Neuron (in vitro differentiated cells): Measurements from ENCODE around the gene KIF20B.
"Not testable (repeated sequence)": the region's sequence is repeated elsewhere in the genome, so short reads cannot be mapped to it uniquely, and the experiment has no call there.

Experiments used
- H2AFZ ChIP-seq: one replicate; pipeline ENCODE4 v1.6.1; 2013; ENCODE audit warnings: low read depth, mild to moderate bottlenecking, inconsistent platforms, low read length, moderate library complexity
- H3K27me3 ChIP-seq: one replicate; pipeline ENCODE4 v1.6.1; 2013; ENCODE audit warnings: low read length; ENCODE audit not compliant: insufficient read depth
- H3K36me3 ChIP-seq: one replicate; pipeline ENCODE4 v1.6.1; 2013; ENCODE audit warnings: low read length; ENCODE audit not compliant: insufficient read depth
- H3K4me1 ChIP-seq: one replicate; pipeline ENCODE4 v1.6.1; 2013; ENCODE audit warnings: low read length; ENCODE audit not compliant: insufficient read depth
- H3K4me3 ChIP-seq: 2 replicates; pipeline ENCODE4 v1.5.1; 2013; ENCODE audit warnings: mild to moderate bottlenecking, low read length, moderate library complexity
- H3K9me3 ChIP-seq: one replicate; pipeline ENCODE4 v1.6.1; 2013; ENCODE audit warnings: low read length

KIF20B gene

DNA sequence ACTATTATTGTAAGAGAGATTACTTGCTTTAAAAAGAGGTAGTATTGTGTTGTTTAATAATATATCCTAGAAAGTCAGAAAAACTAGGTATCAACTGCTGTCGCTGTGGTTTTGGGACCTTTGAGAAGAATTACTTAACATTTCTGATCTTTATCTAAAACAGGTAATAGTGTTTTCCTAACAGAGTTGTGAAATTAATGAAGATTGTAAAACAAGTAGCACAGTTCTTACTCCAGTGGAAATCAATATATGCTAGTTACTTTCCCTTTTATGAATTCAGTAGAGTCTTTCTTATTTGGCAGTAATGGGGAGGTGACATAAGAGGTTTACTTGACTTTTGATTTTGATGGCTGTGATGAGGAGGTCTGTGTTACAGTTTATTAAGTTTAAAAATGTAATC, 58.1 kb downstream of the KIF20B start:
- no peaks in the 10 kb centered on the region for H3K27me3 ChIP-seq
- H2AFZ ChIP-seq = no peak overlapping the region
- no peaks in the 10 kb centered on the region for H3K4me1 ChIP-seq
- H3K9me3 ChIP-seq = peaks cover 3% of the 10 kb centered on the region
- no peak overlapping the region for H3K4me3 ChIP-seq
- peaks cover 60% of the 10 kb centered on the region for H3K36me3 ChIP-seq

DNA sequence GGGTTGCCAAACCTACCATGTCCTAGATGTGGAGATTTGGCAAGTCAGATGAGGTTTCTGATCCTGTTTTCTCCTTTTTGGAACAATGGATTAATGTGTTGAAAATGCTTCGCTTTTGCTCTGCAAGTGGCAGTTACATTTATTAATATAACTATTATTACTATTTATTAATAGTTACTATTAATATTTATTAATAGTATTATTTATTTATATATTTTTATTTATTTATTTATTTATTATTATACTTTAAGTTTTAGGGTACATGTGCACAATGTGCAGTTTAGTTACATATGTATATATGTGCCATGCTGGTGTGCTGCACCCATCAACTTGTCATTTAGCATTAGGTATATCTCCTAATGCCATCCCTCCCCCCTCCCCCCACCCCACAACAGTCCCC, 62.3 kb downstream of the KIF20B start:
- not testable (repeated sequence) for H3K4me1 ChIP-seq

GRCh38 chr10:89771684-89772083, 70.3 kb downstream of the KIF20B start:
- Histone ChIP-seq H3K27me3 (no peaks in the 10 kb centered on the region), H3K9me3 (peaks cover 6% of the 10 kb centered on the region), H3K4me3 (no peak overlapping the region), H2AFZ (no peak overlapping the region), H3K4me1 (no peaks in the 10 kb centered on the region), H3K36me3 (peaks cover 36% of the 10 kb centered on the region)

More for the DNA sequence above, 62.3 kb downstream of the KIF20B start:
- H3K9me3 ChIP-seq, H3K4me3 ChIP-seq, H2AFZ ChIP-seq, H3K27me3 ChIP-seq: not testable (repeated sequence)
- H3K36me3 ChIP-seq = peaks cover 46% of the 10 kb centered on the region

- Histone ChIP-seq H3K4me1 (no peaks in the 10 kb centered on the region), H2AFZ (no peak overlapping the region), H3K9me3 (peaks cover 6% of the 10 kb centered on the region), H3K4me3 (no peak overlapping the region), H3K27me3 (no peaks in the 10 kb centered on the region), H3K36me3 (peaks cover 36% of the 10 kb centered on the region)
Measured at GRCh38 chr10:89773081-89773480, 71.7 kb downstream of the KIF20B start.

GRCh38 chr10:89776665-89777064, 75.3 kb downstream of the KIF20B start:
- no peaks in the 10 kb centered on the region for H3K27me3 ChIP-seq
- H3K36me3 ChIP-seq = peaks cover 19% of the 10 kb centered on the region
- H3K4me1 ChIP-seq = no peaks in the 10 kb centered on the region
- no peak overlapping the region for H3K4me3 ChIP-seq
- no peak overlapping the region for H2AFZ ChIP-seq
- peaks cover 6% of the 10 kb centered on the region for H3K9me3 ChIP-seq

- H2AFZ ChIP-seq = no peak overlapping the region
- H3K4me1 ChIP-seq = no peaks in the 10 kb centered on the region
- peaks cover 5% of the 10 kb centered on the region for H3K36me3 ChIP-seq
- no peaks in the 10 kb centered on the region for H3K27me3 ChIP-seq
- H3K4me3 ChIP-seq = no peak overlapping the region
- H3K9me3 ChIP-seq = no peaks in the 10 kb centered on the region
Measured at GRCh38 chr10:89782470-89782869, 81.1 kb downstream of the KIF20B start.

DNA sequence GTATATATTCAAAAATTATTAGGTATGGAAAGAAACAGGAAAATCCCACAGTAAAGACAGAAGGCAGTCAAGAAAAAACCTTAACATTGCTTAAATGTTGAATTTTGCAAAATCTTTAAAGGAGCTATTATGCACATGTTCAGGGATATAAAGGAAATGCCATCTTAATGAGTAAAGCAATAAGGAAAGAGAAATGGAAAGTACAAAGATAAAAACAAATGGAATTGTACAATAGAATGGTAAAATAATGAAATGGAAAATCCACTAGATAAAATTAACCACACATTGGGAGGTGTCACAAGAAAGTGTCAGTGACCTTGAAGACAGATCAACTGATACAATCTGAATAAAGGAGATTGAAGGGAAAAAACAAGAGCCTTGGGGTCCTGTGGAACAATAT, 82.0 kb downstream of the KIF20B start:
- no peaks in the 10 kb centered on the region for H3K9me3 ChIP-seq
- no peak overlapping the region for H3K4me3 ChIP-seq
- H3K27me3 ChIP-seq = no peaks in the 10 kb centered on the region
- H3K36me3 ChIP-seq = peaks cover 5% of the 10 kb centered on the region
- no peak overlapping the region for H2AFZ ChIP-seq
- H3K4me1 ChIP-seq = no peaks in the 10 kb centered on the region

- peaks cover 2% of the 10 kb centered on the region for H3K36me3 ChIP-seq
- H3K4me1 ChIP-seq = no peaks in the 10 kb centered on the region
- H3K9me3 ChIP-seq = no peaks in the 10 kb centered on the region
- H3K27me3 ChIP-seq = no peaks in the 10 kb centered on the region
- H2AFZ ChIP-seq = no peak overlapping the region
- no peak overlapping the region for H3K4me3 ChIP-seq
Measured at GRCh38 chr10:89785095-89785494, 83.7 kb downstream of the KIF20B start.

DNA sequence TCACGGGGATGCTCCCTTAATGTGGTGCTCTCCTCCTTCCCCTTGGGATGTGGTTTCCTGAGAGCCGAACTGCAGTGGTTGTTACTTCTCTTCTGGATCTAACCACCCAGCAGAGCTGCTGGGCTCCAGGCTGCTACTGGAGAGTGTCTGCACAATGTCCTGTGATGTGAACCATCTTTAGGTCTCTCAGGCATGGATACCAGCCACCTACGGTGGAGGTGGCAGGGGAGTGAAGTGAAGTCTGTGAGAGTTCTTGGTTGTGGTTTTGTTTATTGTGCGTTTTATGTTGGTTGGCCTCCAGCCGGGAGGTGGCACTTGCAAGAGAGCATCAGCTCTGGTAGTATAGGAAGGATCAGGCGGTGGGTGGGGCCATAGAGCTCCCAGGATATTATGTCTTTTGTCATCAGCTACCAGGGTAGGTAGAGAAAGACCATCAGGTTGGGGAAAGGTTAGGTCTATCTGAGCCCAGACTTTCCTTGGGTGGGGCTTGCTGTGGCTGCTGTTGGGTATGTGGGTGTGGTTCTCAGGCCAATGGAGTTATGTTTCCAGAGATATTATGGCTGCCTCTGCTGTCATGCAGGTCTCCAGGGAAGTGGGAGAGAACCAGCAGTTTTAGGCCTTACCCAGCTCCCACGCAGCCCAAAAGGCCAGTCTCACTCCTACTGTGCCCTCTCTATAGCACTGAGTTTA, 87.9 kb downstream of the KIF20B start:
- Histone ChIP-seq H3K4me1 (no peaks in the 10 kb centered on the region), H3K4me3 (no peak overlapping the region), H3K36me3 (no peaks in the 10 kb centered on the region), H3K9me3 (no peaks in the 10 kb centered on the region), H2AFZ (no peak overlapping the region), H3K27me3 (no peaks in the 10 kb centered on the region)

- H3K4me1 ChIP-seq = no peaks in the 10 kb centered on the region
- H3K4me3 ChIP-seq = no peak overlapping the region
- H3K9me3 ChIP-seq = no peaks in the 10 kb centered on the region
- no peaks in the 10 kb centered on the region for H3K27me3 ChIP-seq
- H2AFZ ChIP-seq = no peak overlapping the region
- H3K36me3 ChIP-seq = no peaks in the 10 kb centered on the region
Measured at GRCh38 chr10:89792187-89792586, 90.8 kb downstream of the KIF20B start.

- H3K4me1 ChIP-seq = no peaks in the 10 kb centered on the region
- H2AFZ ChIP-seq = peak overlapping the region; percentile 51
- H3K9me3 ChIP-seq = no peaks in the 10 kb centered on the region
- no peaks in the 10 kb centered on the region for H3K27me3 ChIP-seq
- H3K4me3 ChIP-seq = no peak overlapping the region
- H3K36me3 ChIP-seq = no peaks in the 10 kb centered on the region
Measured at GRCh38 chr10:89793649-89794254, 92.4 kb downstream of the KIF20B start.

- H3K36me3 ChIP-seq = no peaks in the 10 kb centered on the region
- no peaks in the 10 kb centered on the region for H3K4me1 ChIP-seq
- H3K27me3 ChIP-seq = no peaks in the 10 kb centered on the region
- no peak overlapping the region for H2AFZ ChIP-seq
- no peak overlapping the region for H3K4me3 ChIP-seq
- H3K9me3 ChIP-seq = no peaks in the 10 kb centered on the region
Measured at GRCh38 chr10:89795840-89796239, 94.5 kb downstream of the KIF20B start.

GRCh38 chr10:89798092-89798491, 96.7 kb downstream of the KIF20B start:
- Histone ChIP-seq H3K36me3 (no peaks in the 10 kb centered on the region), H3K27me3 (no peaks in the 10 kb centered on the region), H2AFZ (no peak overlapping the region), H3K4me1 (no peaks in the 10 kb centered on the region), H3K9me3 (no peaks in the 10 kb centered on the region), H3K4me3 (no peak overlapping the region)

- no peaks in the 10 kb centered on the region for H3K9me3 ChIP-seq
- no peaks in the 10 kb centered on the region for H3K36me3 ChIP-seq
- H3K4me3 ChIP-seq = no peak overlapping the region
- H3K27me3 ChIP-seq = no peaks in the 10 kb centered on the region
- H3K4me1 ChIP-seq = no peaks in the 10 kb centered on the region
- H2AFZ ChIP-seq = no peak overlapping the region
Measured at GRCh38 chr10:89799573-89799972, 98.2 kb downstream of the KIF20B start.
